Measurements from ENCODE around the gene CYP24A1.

Gene CYP24A1

DNA sequence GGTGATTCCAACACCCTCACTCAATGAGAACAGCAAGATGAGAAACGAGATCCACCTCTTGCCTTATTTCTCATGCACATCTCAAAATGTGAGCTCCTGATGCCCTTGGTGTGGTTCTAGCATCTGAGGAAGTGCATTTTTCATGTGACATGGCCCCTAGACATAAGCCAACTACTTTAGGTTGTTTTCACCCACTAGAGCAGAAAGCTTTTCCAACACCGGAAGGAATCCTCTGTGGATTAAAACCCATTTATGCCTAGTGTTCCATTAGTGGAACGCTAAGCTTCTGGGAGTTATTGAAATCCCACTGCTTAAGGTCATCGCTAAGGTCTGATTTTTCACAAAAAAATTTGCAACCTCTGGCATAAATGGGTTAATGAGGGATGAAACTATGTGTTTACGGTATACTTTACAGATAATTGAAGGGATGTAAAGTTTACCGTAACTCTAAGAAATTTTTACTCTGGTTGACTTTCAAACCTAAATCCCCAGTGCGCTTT is 24.0 kb downstream of the CYP24A1 start:
- Histone ChIP-seq H3K9ac (ENCODE audit: low read depth, low read length) (no peak overlapping the region), H3K27me3 (ENCODE audit: control insufficient read depth, insufficient read depth, low read length) (no peaks in the 10 kb centered on the region), H3K36me3 (ENCODE audit: control insufficient read depth, insufficient read depth, low read length) (no peaks in the 10 kb centered on the region), H3K4me1 (ENCODE audit: control insufficient read depth, insufficient read depth, low read length) (no peaks in the 10 kb centered on the region), H3K9me3 (ENCODE audit: control insufficient read depth, insufficient read depth, low read length) (no peaks in the 10 kb centered on the region), H3K4me3 (ENCODE audit: low read depth, low read length) (no peak overlapping the region)

DNA sequence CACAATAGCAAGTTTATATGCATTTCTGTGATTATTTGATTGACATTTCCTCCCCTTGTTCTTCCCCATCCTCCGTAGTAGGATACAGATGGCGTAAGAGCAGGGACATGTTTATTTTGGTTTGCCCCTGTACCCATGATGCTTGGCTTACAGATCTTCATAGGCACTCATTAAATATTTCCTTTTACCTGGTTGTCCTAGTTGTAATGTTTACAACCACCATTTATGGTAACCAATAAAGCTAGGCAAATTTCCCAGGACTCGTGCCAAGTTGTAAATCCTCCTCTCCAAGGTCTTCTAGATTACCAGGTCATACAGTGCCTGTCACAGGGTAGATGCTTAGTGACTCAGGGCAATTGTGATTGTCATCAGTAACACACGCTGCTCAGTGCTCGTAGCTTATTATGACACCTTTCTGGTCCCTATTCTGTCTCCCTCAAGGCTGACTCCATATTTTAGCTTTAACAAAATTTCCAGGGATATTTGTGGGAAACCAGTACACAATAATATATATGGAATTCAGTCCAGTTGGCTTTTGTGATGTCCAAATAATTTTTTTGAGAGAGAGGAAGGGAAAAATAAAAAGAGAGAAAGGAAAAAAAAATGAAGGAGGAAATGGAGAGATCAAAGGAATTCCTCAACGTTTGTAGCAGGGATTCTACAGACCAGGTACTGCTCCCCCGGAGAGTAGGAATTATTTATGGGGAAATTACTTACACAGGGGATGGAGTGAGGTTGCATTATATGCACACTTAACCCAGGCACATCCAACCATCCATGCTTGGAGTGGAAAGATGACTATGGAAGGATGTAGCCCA is 24.6 kb downstream of the CYP24A1 start:
- Histone ChIP-seq H3K27me3 (ENCODE audit: control insufficient read depth, insufficient read depth, low read length) (no peaks in the 10 kb centered on the region), H3K36me3 (ENCODE audit: control insufficient read depth, insufficient read depth, low read length) (no peaks in the 10 kb centered on the region), H3K4me1 (ENCODE audit: control insufficient read depth, insufficient read depth, low read length) (no peaks in the 10 kb centered on the region), H3K4me3 (ENCODE audit: low read depth, low read length) (no peak overlapping the region), H3K9ac (ENCODE audit: low read depth, low read length) (no peak overlapping the region), H3K9me3 (ENCODE audit: control insufficient read depth, insufficient read depth, low read length) (no peaks in the 10 kb centered on the region)

DNA sequence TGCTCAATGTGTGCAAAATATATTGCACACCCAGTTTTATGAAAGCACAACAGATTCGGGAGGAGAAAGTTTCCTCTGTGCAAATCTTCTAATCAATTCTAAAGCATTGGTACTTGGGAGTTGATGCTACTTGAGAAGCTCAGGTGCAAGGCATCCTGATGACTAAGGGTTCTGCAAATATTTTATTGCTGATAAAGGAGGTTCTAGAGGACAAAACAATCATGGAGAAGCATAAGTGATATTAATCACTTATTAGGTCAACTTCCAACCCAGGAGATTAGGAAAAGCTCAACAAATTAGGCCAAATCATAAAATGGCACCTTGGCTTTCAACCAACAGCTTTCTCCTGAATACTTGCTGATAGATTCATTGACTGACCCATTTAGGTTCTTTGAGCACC is 27.1 kb downstream of the CYP24A1 start:
- Histone ChIP-seq H3K9me3 (ENCODE audit: control insufficient read depth, insufficient read depth, low read length) (peaks cover under 1% of the 10 kb centered on the region), H3K9ac (ENCODE audit: low read depth, low read length) (no peak overlapping the region), H3K4me1 (ENCODE audit: control insufficient read depth, insufficient read depth, low read length) (no peaks in the 10 kb centered on the region), H3K27me3 (ENCODE audit: control insufficient read depth, insufficient read depth, low read length) (no peaks in the 10 kb centered on the region), H3K4me3 (ENCODE audit: low read depth, low read length) (no peak overlapping the region), H3K36me3 (ENCODE audit: control insufficient read depth, insufficient read depth, low read length) (no peaks in the 10 kb centered on the region)

DNA sequence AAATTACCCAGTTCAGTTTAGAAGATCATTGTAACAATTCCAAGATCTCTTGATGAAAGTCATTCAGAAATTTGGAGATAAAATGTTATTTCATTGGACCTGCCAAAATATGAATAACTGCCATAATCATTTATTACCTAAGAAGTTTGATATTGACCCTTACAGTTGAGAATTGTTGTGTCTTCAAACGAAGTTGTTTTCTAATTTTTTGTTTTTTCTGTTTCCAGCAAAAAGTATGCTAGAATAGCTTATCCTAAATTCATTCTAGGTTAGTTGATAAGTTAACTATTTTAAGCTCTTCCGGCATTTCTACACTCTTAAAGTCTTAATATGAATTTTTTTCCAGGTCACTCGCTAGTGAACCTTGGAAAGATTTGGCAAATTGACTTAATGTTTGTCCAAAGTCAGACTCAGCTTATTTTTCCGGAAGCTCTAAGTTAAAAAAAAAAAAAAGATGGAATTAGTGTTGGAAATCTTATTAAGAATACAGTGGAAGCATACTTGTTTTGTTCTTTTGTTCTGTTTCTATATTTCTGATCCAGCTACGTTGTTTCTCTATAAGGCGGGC is 28.9 kb downstream of the CYP24A1 start:
- H3K9ac ChIP-seq (ENCODE audit: low read depth, low read length): no peak overlapping the region
- no peaks in the 10 kb centered on the region for H3K36me3 ChIP-seq (ENCODE audit: control insufficient read depth, insufficient read depth, low read length)
- no peaks in the 10 kb centered on the region for H3K4me1 ChIP-seq (ENCODE audit: control insufficient read depth, insufficient read depth, low read length)

DNA sequence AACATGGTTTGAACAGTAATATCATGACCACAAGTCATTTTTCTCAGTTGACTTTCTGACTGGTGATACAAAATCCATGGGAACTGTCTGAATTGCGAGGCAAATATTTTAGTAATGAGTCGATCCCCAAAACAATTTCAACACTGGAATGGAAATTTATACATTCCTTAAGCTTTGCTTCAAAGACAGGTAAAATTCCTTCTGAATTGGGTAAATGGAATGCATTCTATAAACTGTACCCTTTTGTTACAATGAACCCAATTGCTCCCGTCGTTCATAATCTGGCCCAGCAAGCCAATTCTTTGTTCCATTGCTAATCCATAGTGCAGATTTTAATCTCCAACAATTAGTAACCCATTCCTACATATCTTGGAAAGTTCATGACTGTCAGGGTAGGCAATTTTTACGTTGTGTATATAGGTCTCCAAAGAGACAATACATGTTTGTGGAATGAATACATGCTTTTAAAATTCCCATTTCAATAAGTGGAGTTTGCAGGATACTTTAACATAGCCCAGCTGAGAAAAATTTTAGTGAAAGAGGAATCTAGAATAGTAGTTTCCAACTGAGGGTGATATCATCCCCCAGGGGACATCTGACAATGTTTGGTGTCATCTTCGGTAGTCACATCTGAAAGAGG is 32.7 kb downstream of the CYP24A1 start:
- H3K27me3 ChIP-seq (ENCODE audit: control insufficient read depth, insufficient read depth, low read length): no peaks in the 10 kb centered on the region
- H3K4me1 ChIP-seq (ENCODE audit: control insufficient read depth, insufficient read depth, low read length): no peaks in the 10 kb centered on the region
- peaks cover 5% of the 10 kb centered on the region for H3K9me3 ChIP-seq (ENCODE audit: control insufficient read depth, insufficient read depth, low read length)
- no peak overlapping the region for H3K4me3 ChIP-seq (ENCODE audit: low read depth, low read length)
- H3K9ac ChIP-seq (ENCODE audit: low read depth, low read length): no peak overlapping the region
- H3K36me3 ChIP-seq (ENCODE audit: control insufficient read depth, insufficient read depth, low read length): no peaks in the 10 kb centered on the region

More for the DNA sequence above, 28.9 kb downstream of the CYP24A1 start:
- no peaks in the 10 kb centered on the region for H3K27me3 ChIP-seq (ENCODE audit: control insufficient read depth, insufficient read depth, low read length)
- peaks cover 5% of the 10 kb centered on the region for H3K9me3 ChIP-seq (ENCODE audit: control insufficient read depth, insufficient read depth, low read length)
- no peak overlapping the region for H3K4me3 ChIP-seq (ENCODE audit: low read depth, low read length)

DNA sequence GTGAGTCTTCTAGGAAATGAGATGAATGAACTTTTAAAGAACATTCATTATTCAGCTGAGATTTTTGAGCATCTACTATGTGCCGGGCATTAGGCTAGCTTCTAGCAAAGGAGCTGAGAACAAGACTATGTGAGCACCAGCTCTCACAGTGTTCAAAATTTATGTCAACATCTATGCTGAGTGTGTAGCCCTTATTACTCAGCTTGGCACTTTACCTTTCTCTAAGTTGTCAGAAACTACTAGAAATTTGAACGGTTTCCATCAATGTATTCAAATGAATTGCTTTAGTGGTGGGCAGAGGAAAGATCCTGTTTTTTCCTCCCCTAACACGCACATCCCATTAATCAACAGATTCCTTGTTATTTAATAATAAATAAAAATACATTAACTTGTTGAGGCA is 33.3 kb downstream of the CYP24A1 start:
- no peaks in the 10 kb centered on the region for H3K4me1 ChIP-seq (ENCODE audit: control insufficient read depth, insufficient read depth, low read length)
- no peak overlapping the region for H3K4me3 ChIP-seq (ENCODE audit: low read depth, low read length)
- no peak overlapping the region for H3K9ac ChIP-seq (ENCODE audit: low read depth, low read length)
- H3K9me3 ChIP-seq (ENCODE audit: control insufficient read depth, insufficient read depth, low read length): peaks cover 5% of the 10 kb centered on the region
- H3K27me3 ChIP-seq (ENCODE audit: control insufficient read depth, insufficient read depth, low read length): no peaks in the 10 kb centered on the region
- no peaks in the 10 kb centered on the region for H3K36me3 ChIP-seq (ENCODE audit: control insufficient read depth, insufficient read depth, low read length)

DNA sequence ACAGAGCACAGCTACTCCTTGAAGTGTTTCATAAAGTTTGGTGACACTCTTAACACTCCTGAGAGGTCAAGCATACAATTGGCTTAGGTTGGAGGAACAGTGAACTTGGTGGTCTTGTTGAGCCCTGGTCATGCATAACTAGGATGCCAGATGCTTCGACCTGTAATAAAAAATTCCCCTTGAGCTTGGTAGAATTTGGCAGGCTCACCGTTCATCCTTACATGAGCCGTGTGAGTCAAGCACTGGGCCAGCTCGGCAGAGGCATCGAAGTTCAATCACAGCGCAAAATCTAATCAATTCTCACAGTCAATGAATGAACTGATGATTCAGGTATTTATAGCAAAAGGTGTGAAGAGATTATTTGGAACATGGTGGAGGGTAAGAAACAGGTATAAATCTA is 33.7 kb downstream of the CYP24A1 start:
- Histone ChIP-seq H3K9ac (ENCODE audit: low read depth, low read length) (no peak overlapping the region), H3K9me3 (ENCODE audit: control insufficient read depth, insufficient read depth, low read length) (peaks cover 5% of the 10 kb centered on the region), H3K4me3 (ENCODE audit: low read depth, low read length) (no peak overlapping the region), H3K36me3 (ENCODE audit: control insufficient read depth, insufficient read depth, low read length) (no peaks in the 10 kb centered on the region), H3K27me3 (ENCODE audit: control insufficient read depth, insufficient read depth, low read length) (no peaks in the 10 kb centered on the region), H3K4me1 (ENCODE audit: control insufficient read depth, insufficient read depth, low read length) (no peaks in the 10 kb centered on the region)

DNA sequence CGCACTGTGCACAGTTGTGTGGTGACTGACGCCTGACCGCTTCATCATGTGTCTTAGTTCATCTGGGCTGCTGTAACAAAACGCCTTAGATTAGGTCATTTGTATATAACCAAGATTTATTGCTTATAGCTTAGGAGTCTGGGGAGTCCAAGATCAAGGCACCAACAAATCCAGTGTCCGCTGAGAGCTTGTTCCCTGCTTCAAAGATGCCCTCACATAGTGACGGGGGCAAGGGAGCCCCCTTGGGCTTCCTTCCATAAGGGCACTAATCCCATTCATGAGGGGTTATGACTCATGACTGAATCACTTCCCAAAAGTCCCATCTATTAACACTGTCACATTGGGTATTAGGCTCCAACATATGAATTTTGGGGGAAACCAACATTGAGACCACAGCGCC is 34.6 kb downstream of the CYP24A1 start:
- no peaks in the 10 kb centered on the region for H3K27me3 ChIP-seq (ENCODE audit: control insufficient read depth, insufficient read depth, low read length)
- H3K9me3 ChIP-seq (ENCODE audit: control insufficient read depth, insufficient read depth, low read length): peaks cover 5% of the 10 kb centered on the region
- H3K36me3 ChIP-seq (ENCODE audit: control insufficient read depth, insufficient read depth, low read length): no peaks in the 10 kb centered on the region
- H3K4me1 ChIP-seq (ENCODE audit: control insufficient read depth, insufficient read depth, low read length): no peaks in the 10 kb centered on the region
- H3K4me3 ChIP-seq (ENCODE audit: low read depth, low read length): no peak overlapping the region
- H3K9ac ChIP-seq (ENCODE audit: low read depth, low read length): no peak overlapping the region

DNA sequence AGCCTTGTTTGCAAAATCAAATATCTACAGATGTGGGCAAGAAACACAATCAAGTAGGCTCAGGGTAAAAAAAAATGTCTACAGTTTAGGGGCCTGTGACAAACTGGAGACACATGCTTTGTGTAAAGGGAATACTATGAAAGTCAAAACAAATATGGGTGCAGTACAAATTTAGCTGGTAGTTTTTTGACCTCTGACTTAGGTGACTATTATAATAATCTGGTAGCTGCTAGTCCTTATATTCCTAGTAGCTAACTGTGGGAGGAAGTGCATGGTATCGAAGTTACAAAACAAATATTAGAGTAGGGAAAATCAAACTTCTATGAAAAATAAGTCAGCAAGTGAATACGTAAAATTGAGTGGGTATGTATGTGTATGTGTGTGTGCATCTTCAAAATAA is 35.4 kb downstream of the CYP24A1 start:
- H3K4me1 ChIP-seq (ENCODE audit: control insufficient read depth, insufficient read depth, low read length): no peaks in the 10 kb centered on the region

DNA sequence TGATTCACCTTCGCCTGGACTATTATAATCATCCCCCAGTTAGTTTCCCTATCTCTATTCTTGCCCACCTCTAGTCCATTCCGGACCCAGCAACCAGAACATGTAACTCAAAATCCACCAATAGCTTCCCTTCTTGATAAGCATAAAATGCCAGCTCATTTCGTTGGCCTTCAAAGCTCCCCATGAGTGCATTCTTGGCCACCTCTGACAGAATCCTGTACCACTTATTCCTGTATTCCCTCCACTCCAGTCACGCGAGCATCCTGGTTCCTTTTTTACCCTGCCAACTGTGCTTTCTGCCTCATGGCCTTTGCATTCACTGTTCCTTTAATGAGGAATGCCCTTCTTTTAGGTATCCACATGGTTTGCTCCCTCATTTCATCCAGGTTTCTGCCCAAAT is 36.7 kb downstream of the CYP24A1 start:
- Histone ChIP-seq H3K4me1 (ENCODE audit: control insufficient read depth, insufficient read depth, low read length) (peaks cover 9% of the 10 kb centered on the region), H3K36me3 (ENCODE audit: control insufficient read depth, insufficient read depth, low read length) (no peaks in the 10 kb centered on the region), H3K9me3 (ENCODE audit: control insufficient read depth, insufficient read depth, low read length) (peaks cover 5% of the 10 kb centered on the region), H3K4me3 (ENCODE audit: low read depth, low read length) (no peak overlapping the region), H3K27me3 (ENCODE audit: control insufficient read depth, insufficient read depth, low read length) (no peaks in the 10 kb centered on the region), H3K9ac (ENCODE audit: low read depth, low read length) (no peak overlapping the region)

More for the DNA sequence above, 35.4 kb downstream of the CYP24A1 start:
- H3K9me3 ChIP-seq (ENCODE audit: control insufficient read depth, insufficient read depth, low read length): peaks cover 5% of the 10 kb centered on the region
- H3K9ac ChIP-seq (ENCODE audit: low read depth, low read length): no peak overlapping the region
- no peak overlapping the region for H3K4me3 ChIP-seq (ENCODE audit: low read depth, low read length)
- H3K36me3 ChIP-seq (ENCODE audit: control insufficient read depth, insufficient read depth, low read length): no peaks in the 10 kb centered on the region
- H3K27me3 ChIP-seq (ENCODE audit: control insufficient read depth, insufficient read depth, low read length): no peaks in the 10 kb centered on the region

DNA sequence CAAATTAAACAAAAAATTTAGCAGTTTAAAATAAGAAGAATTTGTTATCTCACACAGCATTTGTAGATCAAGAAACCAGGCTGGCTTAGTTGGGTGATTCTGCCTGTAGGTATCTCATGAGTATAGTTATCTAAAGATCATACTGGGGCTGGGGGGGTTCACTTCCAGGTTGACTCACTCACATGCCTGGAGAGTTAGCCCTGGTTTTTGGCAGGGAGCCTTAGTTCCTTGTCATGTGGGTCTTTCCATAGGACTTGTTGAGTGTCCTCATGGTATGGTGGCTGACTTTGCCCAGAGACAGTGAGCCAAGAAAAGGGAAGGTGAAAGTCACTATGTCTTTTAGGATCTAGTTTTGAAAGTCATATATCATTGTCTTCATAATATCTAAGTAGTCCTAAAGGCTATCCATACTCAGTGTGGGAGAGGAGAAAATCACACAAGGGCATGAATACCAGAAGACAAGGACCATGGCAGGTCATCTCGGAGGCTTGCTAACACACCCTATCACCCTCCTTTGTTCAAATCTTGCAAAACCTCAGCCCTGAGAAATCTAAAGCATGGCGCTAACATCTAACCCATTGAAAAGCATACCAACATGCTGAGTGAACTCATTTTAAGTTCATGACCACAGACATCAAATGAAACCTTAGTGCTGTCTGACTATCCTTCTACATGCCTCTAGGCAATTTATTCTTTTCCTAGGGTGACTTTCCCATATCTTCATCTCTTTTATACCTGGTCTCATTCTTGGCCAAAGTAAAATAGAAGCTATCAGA is 39.2 kb downstream of the CYP24A1 start:
- H3K9ac ChIP-seq (ENCODE audit: low read depth, low read length): no peak overlapping the region

More for the DNA sequence above, 39.2 kb downstream of the CYP24A1 start:
- Histone ChIP-seq H3K4me3 (ENCODE audit: low read depth, low read length) (no peak overlapping the region), H3K27me3 (ENCODE audit: control insufficient read depth, insufficient read depth, low read length) (no peaks in the 10 kb centered on the region), H3K36me3 (ENCODE audit: control insufficient read depth, insufficient read depth, low read length) (no peaks in the 10 kb centered on the region), H3K9me3 (ENCODE audit: control insufficient read depth, insufficient read depth, low read length) (no peaks in the 10 kb centered on the region), H3K4me1 (ENCODE audit: control insufficient read depth, insufficient read depth, low read length) (peaks cover 9% of the 10 kb centered on the region)
